Osteoblast (primary cell): Measurements from ENCODE around the gene MYOG. TPM values are rescaled to one million over a fixed set of nuclear protein-coding genes. Genes with fewer than 3 reads are reported as not detected.

Source experiments
- DNase-seq: peaks from one replicate; pipeline ENCODE4 v3.0.0; 2011; ENCODE audit warnings: low spot score, mixed read lengths; ENCODE audit not compliant: insufficient read length; ENCODE audit errors: missing footprints
- H2AFZ ChIP-seq: 2 replicates; pipeline ENCODE4 v1.6.0; 2011; ENCODE audit warnings: mild to moderate bottlenecking, low read length
- H3K27ac ChIP-seq: 2 replicates; pipeline ENCODE4 v1.5.1; 2011; ENCODE audit warnings: mild to moderate bottlenecking, low read depth, low read length, moderate library complexity
- H3K27me3 ChIP-seq: 2 replicates; pipeline ENCODE4 v1.6.0; 2012; ENCODE audit warnings: mild to moderate bottlenecking, control low read depth, inconsistent platforms, low read length, moderate library complexity; ENCODE audit not compliant: insufficient read depth
- H3K36me3 ChIP-seq: 2 replicates; pipeline ENCODE4 v1.5.1; 2011; ENCODE audit warnings: mild to moderate bottlenecking, low read length, control low read depth, moderate library complexity; ENCODE audit not compliant: insufficient read depth
- H3K4me1 ChIP-seq: 2 replicates; pipeline ENCODE4 v1.5.1; 2011; ENCODE audit warnings: mild to moderate bottlenecking, low read length, control low read depth, moderate library complexity; ENCODE audit not compliant: insufficient read depth
- H3K4me2 ChIP-seq: 2 replicates; pipeline ENCODE4 v1.6.0; 2011; ENCODE audit warnings: mild to moderate bottlenecking, low read length; ENCODE audit not compliant: insufficient read depth
- H3K4me3 ChIP-seq: fragments of 200-600 bp; sonication (generic); 3 replicates; pipeline ENCODE4 v1.5.1; 2012; ENCODE audit warnings: mild to moderate bottlenecking, low read length, inconsistent platforms; ENCODE audit not compliant: insufficient read depth
- H3K79me2 ChIP-seq: 2 replicates; pipeline ENCODE4 v1.6.0; 2012; ENCODE audit warnings: mild to moderate bottlenecking, low read length, control low read depth, inconsistent platforms; ENCODE audit not compliant: insufficient read depth
- H3K9me3 ChIP-seq: 2 replicates; pipeline ENCODE4 v1.5.1; 2011; ENCODE audit warnings: low read depth, low read length, control low read depth
- H4K20me1 ChIP-seq: 2 replicates; pipeline ENCODE4 v1.6.0; 2012; ENCODE audit warnings: mild to moderate bottlenecking, low read length, control low read depth; ENCODE audit not compliant: insufficient read depth
- total RNA-seq: library from RNA; depleted of rRNA; stranded (reverse); fragments of >200 nt; gene quantifications from 2 replicates; pipeline ENCODE4 v1.2.3, GENCODE V29; 2012
- TF ChIP-seq, protein P1 (sequence below): IDR thresholded peaks from 2 replicates; pipeline ENCODE4 v1.5.1; 2011; ENCODE audit warnings: mild to moderate bottlenecking, low read depth, low read length, moderate library complexity; ENCODE audit errors: extremely low read depth

MYOG gene
- total RNA-seq, 1 donor: not detected

DNA sequence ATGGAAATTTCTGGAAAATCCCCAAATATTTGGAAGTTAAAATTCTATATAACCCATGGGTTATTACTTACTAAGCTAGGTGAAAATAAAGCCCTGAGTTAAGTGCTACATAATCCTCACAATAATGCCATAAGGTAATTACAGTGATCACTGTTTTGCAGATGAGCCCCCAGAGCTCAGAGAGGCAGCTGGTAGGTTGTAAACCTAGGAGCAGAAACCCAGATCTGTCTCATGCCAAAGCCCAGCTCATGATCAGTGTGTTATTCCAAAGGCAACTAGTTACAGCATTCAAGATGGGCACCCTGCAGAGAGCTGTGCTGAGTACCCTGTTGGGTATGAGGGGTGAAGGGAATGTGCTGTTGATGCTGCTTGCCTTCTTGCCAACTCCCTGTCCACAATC lies 10.8 kb upstream of the MYOG start:
- H3K4me2 ChIP-seq: no peak overlapping the region
- peaks cover 3% of the 10 kb centered on the region for H3K9me3 ChIP-seq
- H2AFZ ChIP-seq: no peak overlapping the region
- H3K27ac ChIP-seq: no peak overlapping the region
- DNase-seq: peak; percentile 25
- no peaks in the 10 kb centered on the region for H3K4me1 ChIP-seq
- no peaks in the 10 kb centered on the region for H3K36me3 ChIP-seq
- no peaks in the 10 kb centered on the region for H3K79me2 ChIP-seq
- peaks cover 29% of the 10 kb centered on the region for H3K27me3 ChIP-seq
- H3K4me3 ChIP-seq: no peak overlapping the region
- TF ChIP-seq, protein P1, sequence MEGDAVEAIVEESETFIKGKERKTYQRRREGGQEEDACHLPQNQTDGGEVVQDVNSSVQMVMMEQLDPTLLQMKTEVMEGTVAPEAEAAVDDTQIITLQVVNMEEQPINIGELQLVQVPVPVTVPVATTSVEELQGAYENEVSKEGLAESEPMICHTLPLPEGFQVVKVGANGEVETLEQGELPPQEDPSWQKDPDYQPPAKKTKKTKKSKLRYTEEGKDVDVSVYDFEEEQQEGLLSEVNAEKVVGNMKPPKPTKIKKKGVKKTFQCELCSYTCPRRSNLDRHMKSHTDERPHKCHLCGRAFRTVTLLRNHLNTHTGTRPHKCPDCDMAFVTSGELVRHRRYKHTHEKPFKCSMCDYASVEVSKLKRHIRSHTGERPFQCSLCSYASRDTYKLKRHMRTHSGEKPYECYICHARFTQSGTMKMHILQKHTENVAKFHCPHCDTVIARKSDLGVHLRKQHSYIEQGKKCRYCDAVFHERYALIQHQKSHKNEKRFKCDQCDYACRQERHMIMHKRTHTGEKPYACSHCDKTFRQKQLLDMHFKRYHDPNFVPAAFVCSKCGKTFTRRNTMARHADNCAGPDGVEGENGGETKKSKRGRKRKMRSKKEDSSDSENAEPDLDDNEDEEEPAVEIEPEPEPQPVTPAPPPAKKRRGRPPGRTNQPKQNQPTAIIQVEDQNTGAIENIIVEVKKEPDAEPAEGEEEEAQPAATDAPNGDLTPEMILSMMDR: no peak
- H4K20me1 ChIP-seq: no peaks in the 10 kb centered on the region

DNA sequence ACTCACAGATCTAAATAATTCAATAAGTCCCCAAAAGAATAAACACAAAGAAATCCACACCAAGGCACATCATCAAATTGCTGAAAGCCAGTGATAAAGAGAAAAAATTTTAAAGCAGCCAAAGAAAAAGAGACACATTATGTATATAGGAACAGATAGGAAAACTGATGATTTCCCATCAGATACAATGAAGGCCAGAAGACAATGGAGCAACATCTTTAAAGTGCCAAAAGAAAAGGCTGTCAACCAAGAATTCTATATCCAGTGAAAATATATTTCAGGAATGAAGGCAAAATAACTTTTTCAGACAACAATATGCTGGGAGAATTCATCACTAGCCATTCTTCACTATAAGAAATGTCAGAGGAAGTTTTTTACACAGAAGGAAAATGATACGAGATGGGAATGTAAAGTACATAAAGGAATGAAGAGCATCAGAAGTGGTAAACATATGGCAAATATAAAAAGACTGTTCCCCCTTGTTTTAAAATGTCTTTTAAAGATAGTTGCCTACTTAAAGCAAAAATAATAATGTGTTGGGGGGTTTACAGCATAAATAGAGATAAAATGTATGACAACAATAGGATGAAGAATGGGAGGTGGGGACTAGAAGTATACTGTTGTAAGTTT lies 9.4 kb upstream of the MYOG start:
- H2AFZ ChIP-seq: no peak overlapping the region
- peaks cover 3% of the 10 kb centered on the region for H3K9me3 ChIP-seq
- H3K27ac ChIP-seq: no peak overlapping the region
- TF ChIP-seq, protein P1: no peak
- DNase-seq: peak; percentile 31
- no peaks in the 10 kb centered on the region for H3K4me1 ChIP-seq
- H3K36me3 ChIP-seq: no peaks in the 10 kb centered on the region
- H3K79me2 ChIP-seq: no peaks in the 10 kb centered on the region
- H3K4me3 ChIP-seq: no peak overlapping the region
- no peak overlapping the region for H3K4me2 ChIP-seq
- H4K20me1 ChIP-seq: no peaks in the 10 kb centered on the region
- peaks cover 31% of the 10 kb centered on the region for H3K27me3 ChIP-seq

DNA sequence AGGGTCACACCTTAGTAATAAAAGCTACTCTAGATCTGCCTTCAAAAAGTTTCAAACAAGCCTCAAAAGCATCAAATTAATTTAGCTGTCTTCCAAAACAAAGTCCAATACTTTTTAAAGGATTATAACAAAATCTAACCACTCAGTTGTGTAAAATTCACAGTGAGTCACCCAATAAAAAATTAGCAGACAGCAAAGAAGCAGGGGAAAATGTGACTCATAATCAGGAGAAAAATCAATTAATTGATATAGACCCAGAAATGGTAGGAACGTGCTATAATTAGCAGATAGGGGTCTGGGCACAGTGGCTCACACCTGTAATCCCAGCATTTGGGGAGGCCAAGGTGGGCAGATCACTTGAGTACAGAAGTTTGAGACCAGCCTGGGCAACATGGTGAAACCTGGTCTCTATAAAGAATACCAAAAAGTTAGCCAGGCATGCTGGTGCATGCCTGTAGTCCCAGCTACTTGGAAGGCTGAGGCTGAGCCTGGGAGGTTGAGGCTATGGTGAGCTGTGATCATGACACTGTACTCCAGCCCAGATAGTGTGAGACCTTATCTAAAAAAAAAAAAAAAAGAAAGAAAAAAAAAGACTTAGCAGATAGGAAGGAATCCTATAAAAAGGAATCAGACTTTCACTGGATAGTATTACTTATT lies 8.1 kb upstream of the MYOG start:
- no peak overlapping the region for H3K27ac ChIP-seq
- H2AFZ ChIP-seq: no peak overlapping the region

More for the DNA sequence above, 8.1 kb upstream of the MYOG start:
- no peaks in the 10 kb centered on the region for H3K79me2 ChIP-seq
- H4K20me1 ChIP-seq: no peaks in the 10 kb centered on the region
- TF ChIP-seq, protein P1: no peak
- no peaks in the 10 kb centered on the region for H3K36me3 ChIP-seq
- no peaks in the 10 kb centered on the region for H3K4me1 ChIP-seq
- no peak overlapping the region for H3K4me3 ChIP-seq
- peaks cover 38% of the 10 kb centered on the region for H3K27me3 ChIP-seq
- DNase-seq: peak; percentile 29
- H3K9me3 ChIP-seq: peaks cover 3% of the 10 kb centered on the region
- no peak overlapping the region for H3K4me2 ChIP-seq
